Choroid plexus epithelial cell (primary cell): Measurements from ENCODE around the gene PLXNA2.

Experiments used
- DNase-seq: peaks from one replicate; pipeline ENCODE4 v3.0.0-alpha.2; 2010; ENCODE audit warnings: low read depth
- H3K4me3 ChIP-seq: 2 replicates; pipeline ENCODE4 v1.5.1; 2011; ENCODE audit warnings: low read depth, mild to moderate bottlenecking, control low read depth, low read length, moderate library complexity
- TF ChIP-seq, protein P1 (sequence below): conservative IDR thresholded peaks from 2 replicates; pipeline ENCODE4 v1.5.1; 2011; ENCODE audit warnings: low read depth, mild to moderate bottlenecking, control low read depth, inconsistent platforms, low read length, moderate library complexity

The PLXNA2 gene

DNA sequence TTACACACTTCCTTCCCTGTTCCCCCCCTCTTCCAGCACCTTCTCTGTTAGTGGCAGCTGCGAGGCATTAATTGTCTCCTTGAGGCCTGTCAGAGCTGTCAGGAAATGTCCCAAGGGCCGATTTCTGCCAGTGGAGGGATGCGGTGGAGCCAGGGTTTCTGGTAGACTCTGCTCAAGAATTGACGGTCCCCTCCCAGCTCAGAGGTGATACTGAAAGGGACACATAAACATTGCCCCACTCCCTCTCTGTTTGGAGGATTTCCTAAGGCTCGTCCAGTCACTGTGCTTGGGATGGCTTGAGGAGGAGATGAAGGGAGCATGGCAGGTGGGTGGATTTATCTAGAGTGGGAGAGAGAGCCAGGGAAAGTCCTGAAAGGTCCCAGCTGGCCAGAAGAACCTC, 271.8 kb downstream of the PLXNA2 start:
- no peak overlapping the region for H3K4me3 ChIP-seq
- no peak for DNase-seq
- TF ChIP-seq, protein P1, sequence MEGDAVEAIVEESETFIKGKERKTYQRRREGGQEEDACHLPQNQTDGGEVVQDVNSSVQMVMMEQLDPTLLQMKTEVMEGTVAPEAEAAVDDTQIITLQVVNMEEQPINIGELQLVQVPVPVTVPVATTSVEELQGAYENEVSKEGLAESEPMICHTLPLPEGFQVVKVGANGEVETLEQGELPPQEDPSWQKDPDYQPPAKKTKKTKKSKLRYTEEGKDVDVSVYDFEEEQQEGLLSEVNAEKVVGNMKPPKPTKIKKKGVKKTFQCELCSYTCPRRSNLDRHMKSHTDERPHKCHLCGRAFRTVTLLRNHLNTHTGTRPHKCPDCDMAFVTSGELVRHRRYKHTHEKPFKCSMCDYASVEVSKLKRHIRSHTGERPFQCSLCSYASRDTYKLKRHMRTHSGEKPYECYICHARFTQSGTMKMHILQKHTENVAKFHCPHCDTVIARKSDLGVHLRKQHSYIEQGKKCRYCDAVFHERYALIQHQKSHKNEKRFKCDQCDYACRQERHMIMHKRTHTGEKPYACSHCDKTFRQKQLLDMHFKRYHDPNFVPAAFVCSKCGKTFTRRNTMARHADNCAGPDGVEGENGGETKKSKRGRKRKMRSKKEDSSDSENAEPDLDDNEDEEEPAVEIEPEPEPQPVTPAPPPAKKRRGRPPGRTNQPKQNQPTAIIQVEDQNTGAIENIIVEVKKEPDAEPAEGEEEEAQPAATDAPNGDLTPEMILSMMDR: no peak
